K562 (cell line): Measurements from ENCODE around the gene NARF. TPM values are rescaled to one million over a fixed set of nuclear protein-coding genes. Genes with fewer than 3 reads are reported as not detected.

Source experiments
- ELF2 ChIP-seq: fragments of 250-450 bp; sonication (Bioruptor Pico); IDR thresholded peaks from 2 replicates; pipeline ENCODE4 v1.5.0; 2021; ENCODE audit warnings: mild to moderate bottlenecking
- MAZ ChIP-seq, 2 experiments: fragments of 450-650 bp in 1 of 2; sonication (generic) in 1 of 2; formaldehyde crosslinking; IDR thresholded peaks in 1 of 2; conservative IDR thresholded peaks in 1 of 2; 2 replicates each; pipeline versions ENCODE4 v1.4.0 to v1.5.0; 2020; ENCODE audit warnings: mild to moderate bottlenecking in 1 of 2, missing genetic modification reagents in 1 of 2
- POLR3G ChIP-seq: IDR thresholded peaks from 2 replicates; pipeline ENCODE4 v1.6.1; 2011; ENCODE audit not compliant: insufficient read length, insufficient replicate concordance; ENCODE audit errors: extremely low read depth
- TAF15 ChIP-seq: fragments of 200-400 bp; formaldehyde crosslinking; IDR thresholded peaks from 2 replicates; pipeline ENCODE4 v1.6.1; 2017; ENCODE audit warnings: mild to moderate bottlenecking, low read depth, low read length, moderate library complexity
- ZNF695 ChIP-seq: fragments of 450-650 bp; formaldehyde crosslinking; IDR thresholded peaks from 2 replicates; pipeline ENCODE4 v1.4.0; 2020; ENCODE audit warnings: mild to moderate bottlenecking, moderate library complexity
- polyA plus RNA-seq, 8 experiments: library from polyadenylated mRNA; depleted of rRNA in 4 of 8; stranded (reverse) in 5 of 8; unstranded in 3 of 8; fragments of >200 nt; fragmentation: Nextera tagmentation in 2 of 8; fragmentation: Illumina TruSeq in 1 of 8; extraction: Ambion mirVana in 2 of 8; extraction: Trizol in 1 of 8; gene quantifications; 2 replicates each; pipeline versions ENCODE4 v1.2.1 to v1.2.3, GENCODE V29; 2011 to 2014; ENCODE audit warnings: inconsistent platforms in 1 of 8, missing spikeins in 1 of 8
- total RNA-seq, 7 experiments: library from RNA; depleted of rRNA in 6 of 7; stranded (reverse); fragments of >200 nt in 6 of 7; fragmentation: Illumina TruSeq in 2 of 7; extraction: Trizol in 2 of 7; gene quantifications; 2 replicates each; pipeline versions ENCODE4 v1.2.1 to v1.2.3, GENCODE V29; 2011 to 2021; ENCODE audit warnings: low replicate concordance in 1 of 7
- TF ChIP-seq, protein P1 (sequence below): fragments of 250-450 bp; sonication (Bioruptor Pico); IDR thresholded peaks from 2 replicates; pipeline ENCODE4 v1.8.0; 2022; ENCODE audit warnings: inconsistent platforms
- TF ChIP-seq, protein P2 (sequence below): fragments of 450-650 bp; IDR thresholded peaks from 2 replicates; pipeline ENCODE4 v1.6.1; 2016; ENCODE audit warnings: antibody characterized with exemption
- TF ChIP-seq, protein P3 (sequence below): fragments of 250-450 bp; sonication (Bioruptor Pico); IDR thresholded peaks from 2 replicates; pipeline ENCODE4 v1.5.1; 2021; ENCODE audit warnings: mild to moderate bottlenecking
- TF ChIP-seq, protein P4 (sequence below): sonication (generic); formaldehyde crosslinking; IDR thresholded peaks from 2 replicates; pipeline ENCODE4 v1.8.1; 2023; ENCODE audit warnings: mild to moderate bottlenecking, missing genetic modification reagents, moderate library complexity

Gene NARF
- total and polyA plus RNA-seq, 9 of the 15 experiments (the other 6 are each of a cell fraction or from before 2014, with no cell fraction given) = 60.4 to 423 (median 132) TPM

DNA sequence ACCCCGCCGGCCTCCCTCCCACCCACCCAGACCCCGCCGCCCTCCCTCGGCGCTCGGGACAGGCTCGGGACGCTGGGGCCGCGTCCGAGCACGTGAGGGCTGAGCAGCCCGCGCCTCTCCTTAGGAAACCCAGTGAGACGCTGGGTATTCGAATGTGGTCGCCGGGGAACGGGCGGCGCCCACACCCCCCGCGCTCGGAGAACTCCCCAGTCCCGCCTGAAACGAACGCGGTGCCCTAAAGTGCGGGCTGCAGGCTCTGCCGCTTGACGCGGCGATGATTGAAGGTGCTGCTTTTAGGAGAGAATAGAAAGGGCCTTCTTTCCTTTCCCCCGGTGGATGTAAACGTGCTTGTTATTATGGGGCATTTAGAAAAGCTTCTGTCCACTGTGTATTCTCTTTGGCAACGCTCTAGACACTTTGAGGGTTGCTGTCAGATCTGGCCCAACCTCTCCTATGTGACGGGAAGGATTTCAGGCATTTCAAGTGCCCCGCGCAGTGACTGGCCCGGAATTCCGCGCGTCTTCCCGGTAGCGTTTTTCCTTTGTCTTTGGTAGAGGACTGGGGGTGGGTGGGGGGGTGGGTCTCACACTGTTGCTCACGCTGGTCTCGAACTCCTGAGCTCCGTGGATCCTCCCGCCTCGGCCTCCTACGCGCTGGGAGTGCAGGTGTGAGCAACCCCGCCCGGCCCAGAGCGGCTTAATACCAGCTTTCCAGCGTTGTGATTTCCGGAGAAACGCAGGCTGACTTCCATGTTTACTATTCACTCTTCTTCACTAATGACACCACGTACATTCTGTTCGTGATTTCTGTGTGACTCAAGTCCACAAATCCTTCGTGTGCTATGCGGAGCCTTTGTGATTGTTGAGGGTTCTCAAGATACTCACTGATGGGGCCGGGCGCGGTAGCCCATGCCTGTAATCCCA is 39.2 kb downstream of the NARF start (continued):
- TF ChIP-seq, protein P1, sequence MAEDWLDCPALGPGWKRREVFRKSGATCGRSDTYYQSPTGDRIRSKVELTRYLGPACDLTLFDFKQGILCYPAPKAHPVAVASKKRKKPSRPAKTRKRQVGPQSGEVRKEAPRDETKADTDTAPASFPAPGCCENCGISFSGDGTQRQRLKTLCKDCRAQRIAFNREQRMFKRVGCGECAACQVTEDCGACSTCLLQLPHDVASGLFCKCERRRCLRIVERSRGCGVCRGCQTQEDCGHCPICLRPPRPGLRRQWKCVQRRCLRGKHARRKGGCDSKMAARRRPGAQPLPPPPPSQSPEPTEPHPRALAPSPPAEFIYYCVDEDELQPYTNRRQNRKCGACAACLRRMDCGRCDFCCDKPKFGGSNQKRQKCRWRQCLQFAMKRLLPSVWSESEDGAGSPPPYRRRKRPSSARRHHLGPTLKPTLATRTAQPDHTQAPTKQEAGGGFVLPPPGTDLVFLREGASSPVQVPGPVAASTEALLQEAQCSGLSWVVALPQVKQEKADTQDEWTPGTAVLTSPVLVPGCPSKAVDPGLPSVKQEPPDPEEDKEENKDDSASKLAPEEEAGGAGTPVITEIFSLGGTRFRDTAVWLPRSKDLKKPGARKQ = peak; percentile 45; the same call in 1 of the 2 replicates
- TF ChIP-seq, protein P2, sequence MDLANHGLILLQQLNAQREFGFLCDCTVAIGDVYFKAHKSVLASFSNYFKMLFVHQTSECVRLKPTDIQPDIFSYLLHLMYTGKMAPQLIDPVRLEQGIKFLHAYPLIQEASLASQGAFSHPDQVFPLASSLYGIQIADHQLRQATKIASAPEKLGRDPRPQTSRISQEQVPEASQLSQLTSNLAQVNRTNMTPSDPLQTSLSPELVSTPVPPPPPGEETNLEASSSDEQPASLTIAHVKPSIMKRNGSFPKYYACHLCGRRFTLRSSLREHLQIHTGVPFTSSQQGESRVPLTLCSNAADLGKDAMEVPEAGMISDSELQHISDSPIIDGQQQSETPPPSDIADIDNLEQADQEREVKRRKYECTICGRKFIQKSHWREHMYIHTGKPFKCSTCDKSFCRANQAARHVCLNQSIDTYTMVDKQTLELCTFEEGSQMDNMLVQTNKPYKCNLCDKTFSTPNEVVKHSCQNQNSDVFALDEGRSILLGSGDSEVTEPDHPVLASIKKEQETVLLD = no peak
- TF ChIP-seq, protein P3, sequence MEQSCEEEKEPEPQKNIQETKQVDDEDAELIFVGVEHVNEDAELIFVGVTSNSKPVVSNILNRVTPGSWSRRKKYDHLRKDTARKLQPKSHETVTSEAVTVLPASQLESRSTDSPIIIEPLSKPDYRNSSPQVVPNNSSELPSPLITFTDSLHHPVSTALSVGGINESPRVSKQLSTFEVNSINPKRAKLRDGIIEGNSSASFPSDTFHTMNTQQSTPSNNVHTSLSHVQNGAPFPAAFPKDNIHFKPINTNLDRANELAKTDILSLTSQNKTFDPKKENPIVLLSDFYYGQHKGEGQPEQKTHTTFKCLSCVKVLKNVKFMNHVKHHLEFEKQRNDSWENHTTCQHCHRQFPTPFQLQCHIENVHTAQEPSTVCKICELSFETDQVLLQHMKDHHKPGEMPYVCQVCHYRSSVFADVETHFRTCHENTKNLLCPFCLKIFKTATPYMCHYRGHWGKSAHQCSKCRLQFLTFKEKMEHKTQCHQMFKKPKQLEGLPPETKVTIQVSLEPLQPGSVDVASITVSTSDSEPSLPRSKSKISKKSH (CRISPR knock-in tag) = no peak
- TF ChIP-seq ELF2 (no peak), POLR3G (no peak), ZNF695 (CRISPR knock-in tag) (no peak), TAF15 (no peak), MAZ (CRISPR knock-in tag; conservative IDR thresholded peaks at IDR 0.05 in 1 of 2, IDR thresholded peaks at IDR 0.05 in 1 of 2) (peak in 1 of 2 experiments; percentile 20; a peak in 1 of 4 replicates)
- TF ChIP-seq, protein P4, sequence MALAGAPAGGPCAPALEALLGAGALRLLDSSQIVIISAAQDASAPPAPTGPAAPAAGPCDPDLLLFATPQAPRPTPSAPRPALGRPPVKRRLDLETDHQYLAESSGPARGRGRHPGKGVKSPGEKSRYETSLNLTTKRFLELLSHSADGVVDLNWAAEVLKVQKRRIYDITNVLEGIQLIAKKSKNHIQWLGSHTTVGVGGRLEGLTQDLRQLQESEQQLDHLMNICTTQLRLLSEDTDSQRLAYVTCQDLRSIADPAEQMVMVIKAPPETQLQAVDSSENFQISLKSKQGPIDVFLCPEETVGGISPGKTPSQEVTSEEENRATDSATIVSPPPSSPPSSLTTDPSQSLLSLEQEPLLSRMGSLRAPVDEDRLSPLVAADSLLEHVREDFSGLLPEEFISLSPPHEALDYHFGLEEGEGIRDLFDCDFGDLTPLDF (CRISPR knock-in tag) = no peak
